ENCODE results near the gene GNAQ.

Gene GNAQ

DNA sequence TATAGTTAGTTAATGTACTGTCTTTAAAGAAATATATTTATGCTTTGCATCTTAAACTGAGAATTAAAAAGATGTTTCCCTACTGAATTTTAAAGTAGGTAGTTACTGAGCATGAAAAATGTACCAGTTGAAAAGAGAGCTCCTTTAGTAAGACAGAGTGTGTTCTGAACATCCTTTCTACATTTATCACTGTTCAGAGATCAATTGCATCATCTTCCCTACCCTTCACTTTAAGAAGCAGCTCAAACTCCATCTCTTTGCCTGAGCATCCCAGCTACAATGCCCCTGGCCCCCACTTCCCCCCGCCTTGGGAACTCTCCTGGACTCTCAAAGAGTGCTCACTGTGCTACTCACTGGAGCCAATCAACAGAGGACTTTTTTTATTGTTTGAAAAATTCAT is 164.7 kb downstream of the GNAQ start:
- TF ChIP-seq EGR1 (IDR thresholded peaks at IDR 0.05) (no peak), TAF1 (IDR thresholded peaks at IDR 0.05; ENCODE audit: low read depth) (no peak), EP300 (IDR thresholded peaks at IDR 0.05; ENCODE audit: borderline replicate concordance) (no peak)
- TF ChIP-seq, protein P1, sequence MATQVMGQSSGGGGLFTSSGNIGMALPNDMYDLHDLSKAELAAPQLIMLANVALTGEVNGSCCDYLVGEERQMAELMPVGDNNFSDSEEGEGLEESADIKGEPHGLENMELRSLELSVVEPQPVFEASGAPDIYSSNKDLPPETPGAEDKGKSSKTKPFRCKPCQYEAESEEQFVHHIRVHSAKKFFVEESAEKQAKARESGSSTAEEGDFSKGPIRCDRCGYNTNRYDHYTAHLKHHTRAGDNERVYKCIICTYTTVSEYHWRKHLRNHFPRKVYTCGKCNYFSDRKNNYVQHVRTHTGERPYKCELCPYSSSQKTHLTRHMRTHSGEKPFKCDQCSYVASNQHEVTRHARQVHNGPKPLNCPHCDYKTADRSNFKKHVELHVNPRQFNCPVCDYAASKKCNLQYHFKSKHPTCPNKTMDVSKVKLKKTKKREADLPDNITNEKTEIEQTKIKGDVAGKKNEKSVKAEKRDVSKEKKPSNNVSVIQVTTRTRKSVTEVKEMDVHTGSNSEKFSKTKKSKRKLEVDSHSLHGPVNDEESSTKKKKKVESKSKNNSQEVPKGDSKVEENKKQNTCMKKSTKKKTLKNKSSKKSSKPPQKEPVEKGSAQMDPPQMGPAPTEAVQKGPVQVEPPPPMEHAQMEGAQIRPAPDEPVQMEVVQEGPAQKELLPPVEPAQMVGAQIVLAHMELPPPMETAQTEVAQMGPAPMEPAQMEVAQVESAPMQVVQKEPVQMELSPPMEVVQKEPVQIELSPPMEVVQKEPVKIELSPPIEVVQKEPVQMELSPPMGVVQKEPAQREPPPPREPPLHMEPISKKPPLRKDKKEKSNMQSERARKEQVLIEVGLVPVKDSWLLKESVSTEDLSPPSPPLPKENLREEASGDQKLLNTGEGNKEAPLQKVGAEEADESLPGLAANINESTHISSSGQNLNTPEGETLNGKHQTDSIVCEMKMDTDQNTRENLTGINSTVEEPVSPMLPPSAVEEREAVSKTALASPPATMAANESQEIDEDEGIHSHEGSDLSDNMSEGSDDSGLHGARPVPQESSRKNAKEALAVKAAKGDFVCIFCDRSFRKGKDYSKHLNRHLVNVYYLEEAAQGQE (IDR thresholded peaks at IDR 0.05; ENCODE audit: low read depth) = no peak
- TF ChIP-seq, protein P2, sequence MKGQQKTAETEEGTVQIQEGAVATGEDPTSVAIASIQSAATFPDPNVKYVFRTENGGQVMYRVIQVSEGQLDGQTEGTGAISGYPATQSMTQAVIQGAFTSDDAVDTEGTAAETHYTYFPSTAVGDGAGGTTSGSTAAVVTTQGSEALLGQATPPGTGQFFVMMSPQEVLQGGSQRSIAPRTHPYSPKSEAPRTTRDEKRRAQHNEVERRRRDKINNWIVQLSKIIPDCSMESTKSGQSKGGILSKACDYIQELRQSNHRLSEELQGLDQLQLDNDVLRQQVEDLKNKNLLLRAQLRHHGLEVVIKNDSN (IDR thresholded peaks at IDR 0.05) = no peak

DNA sequence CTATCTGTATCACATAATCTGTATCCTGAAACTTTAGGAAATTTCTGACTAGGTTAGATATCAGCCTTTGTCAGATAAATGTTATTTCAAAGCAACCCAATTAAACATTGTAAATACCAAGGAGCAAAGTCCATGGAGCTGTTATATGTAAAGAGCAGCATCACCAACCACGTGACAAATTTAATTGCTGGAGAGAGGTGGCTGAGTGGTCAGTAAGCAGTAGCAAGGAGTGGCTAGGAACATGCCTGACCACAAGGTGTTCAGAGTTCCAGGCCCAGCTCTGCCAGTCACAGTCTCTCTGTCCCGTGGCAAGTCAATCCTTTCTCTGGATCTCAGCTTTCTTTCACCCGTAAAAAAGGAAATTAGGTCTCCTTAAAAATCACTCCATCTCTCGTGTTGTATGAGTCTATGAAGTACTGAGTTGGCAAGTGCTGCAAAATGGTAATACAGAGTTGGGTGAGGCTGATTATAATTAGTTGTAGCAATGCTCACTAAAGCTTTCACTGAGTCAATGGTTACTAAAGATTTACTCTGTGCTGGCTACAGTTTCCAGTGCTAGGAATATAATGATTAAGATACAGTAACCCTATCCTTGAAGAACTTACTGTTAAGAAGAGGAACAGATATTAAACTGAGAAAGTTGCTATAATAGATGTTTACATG is 166.1 kb downstream of the GNAQ start:
- no peak for TF ChIP-seq TCF12 (IDR thresholded peaks at IDR 0.05; ENCODE audit: low read depth)
- no peak for TF ChIP-seq TEAD4 (IDR thresholded peaks at IDR 0.05)
- TF ChIP-seq, protein P3, sequence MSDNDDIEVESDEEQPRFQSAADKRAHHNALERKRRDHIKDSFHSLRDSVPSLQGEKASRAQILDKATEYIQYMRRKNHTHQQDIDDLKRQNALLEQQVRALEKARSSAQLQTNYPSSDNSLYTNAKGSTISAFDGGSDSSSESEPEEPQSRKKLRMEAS (IDR thresholded peaks at IDR 0.05) = no peak

DNA sequence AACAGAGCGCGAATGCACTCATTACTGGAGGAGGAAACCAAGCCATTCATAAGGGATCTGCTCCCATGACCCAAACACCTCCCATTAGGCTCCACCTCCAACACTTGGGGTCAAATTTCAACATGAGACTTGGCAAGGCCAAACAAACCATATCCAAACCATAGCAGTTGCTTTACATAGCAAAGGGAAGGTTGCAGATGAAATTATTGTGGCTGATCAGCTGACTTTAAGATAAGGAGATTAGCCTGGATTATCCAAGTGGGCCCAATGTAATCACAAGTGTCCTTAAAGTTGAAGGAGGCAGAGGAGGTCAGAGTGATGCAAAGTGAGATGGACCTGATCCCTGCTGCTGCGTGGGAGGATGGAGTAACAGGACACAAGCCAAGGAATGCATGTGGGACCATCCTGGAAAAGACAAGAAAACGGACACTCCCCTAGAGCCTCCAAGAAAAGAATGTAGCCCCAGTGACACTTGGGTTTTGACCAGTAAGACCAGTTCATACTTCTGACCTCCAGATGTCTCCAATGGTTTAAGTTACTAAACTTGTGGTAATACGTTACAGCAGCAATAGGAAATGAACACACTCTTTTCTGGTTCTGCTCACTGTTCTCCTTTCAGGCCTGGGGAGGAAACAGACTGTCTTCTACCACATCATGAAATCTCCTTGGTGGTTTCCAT is 167.3 kb downstream of the GNAQ start:
- no peak for TF ChIP-seq TAF1 (IDR thresholded peaks at IDR 0.05; ENCODE audit: low read depth)
- TF ChIP-seq RAD21 (IDR thresholded peaks at IDR 0.05; ENCODE audit: low read depth) = peak; percentile 23; the same call in 1 of the 2 replicates

DNA sequence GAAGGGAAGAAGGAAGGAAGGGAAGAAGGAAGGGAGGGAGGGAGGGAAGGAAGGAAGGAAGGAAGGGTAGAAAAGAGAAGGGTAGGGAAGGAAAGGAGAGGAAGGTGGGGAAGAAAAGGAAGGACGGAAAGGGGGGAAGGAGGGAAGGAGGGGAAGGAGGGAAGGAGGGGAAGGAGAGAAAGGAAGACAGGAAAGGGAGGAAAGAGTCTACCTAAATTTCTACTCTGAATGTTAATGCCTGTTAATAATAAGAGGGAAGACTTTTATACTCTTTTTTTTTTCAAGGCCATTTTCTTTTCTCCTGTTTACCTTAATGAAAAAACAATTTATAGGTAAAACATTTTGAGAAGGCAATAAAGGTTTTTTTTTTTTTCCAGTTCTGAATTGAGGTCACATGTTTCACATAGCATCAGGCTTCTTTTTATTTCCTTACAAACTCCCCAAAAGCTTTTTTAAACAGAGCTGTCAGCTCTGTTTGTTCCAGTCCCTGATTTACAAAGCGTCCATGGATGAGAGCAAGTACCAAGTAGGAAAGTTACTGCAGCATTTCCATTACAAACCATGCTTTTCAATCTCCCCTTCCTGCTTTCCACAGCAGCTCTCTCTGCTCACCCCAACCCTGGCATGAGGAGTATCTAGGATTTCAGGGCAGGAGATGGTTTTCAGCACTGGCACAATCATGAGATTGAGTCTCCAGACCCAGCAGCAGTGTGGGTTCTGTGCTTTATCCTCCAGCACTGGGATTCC is 173.9 kb downstream of the GNAQ start:
- TF ChIP-seq, protein P2 (IDR thresholded peaks at IDR 0.05) = no peak
- TF ChIP-seq EP300 (IDR thresholded peaks at IDR 0.05; ENCODE audit: borderline replicate concordance) (no peak), CREB1 (IDR thresholded peaks at IDR 0.05; ENCODE audit: low read depth) (no peak), NFIC (IDR thresholded peaks at IDR 0.05) (no peak), CEBPB (IDR thresholded peaks at IDR 0.05) (no peak), EGR1 (IDR thresholded peaks at IDR 0.05) (no peak), FOXM1 (IDR thresholded peaks at IDR 0.05; ENCODE audit: borderline replicate concordance, low read depth) (no peak), TCF12 (IDR thresholded peaks at IDR 0.05; ENCODE audit: low read depth) (no peak), TAF1 (IDR thresholded peaks at IDR 0.05; ENCODE audit: low read depth) (no peak), TEAD4 (IDR thresholded peaks at IDR 0.05) (no peak), RAD21 (IDR thresholded peaks at IDR 0.05; ENCODE audit: low read depth) (no peak), ZBTB7A (IDR thresholded peaks at IDR 0.05; ENCODE audit: low read depth) (no peak), YY1 (IDR thresholded peaks at IDR 0.05; ENCODE audit: low read depth) (no peak)
- TF ChIP-seq, protein P3 (IDR thresholded peaks at IDR 0.05) = no peak
- TF ChIP-seq, protein P1 (IDR thresholded peaks at IDR 0.05; ENCODE audit: low read depth) = no peak

DNA sequence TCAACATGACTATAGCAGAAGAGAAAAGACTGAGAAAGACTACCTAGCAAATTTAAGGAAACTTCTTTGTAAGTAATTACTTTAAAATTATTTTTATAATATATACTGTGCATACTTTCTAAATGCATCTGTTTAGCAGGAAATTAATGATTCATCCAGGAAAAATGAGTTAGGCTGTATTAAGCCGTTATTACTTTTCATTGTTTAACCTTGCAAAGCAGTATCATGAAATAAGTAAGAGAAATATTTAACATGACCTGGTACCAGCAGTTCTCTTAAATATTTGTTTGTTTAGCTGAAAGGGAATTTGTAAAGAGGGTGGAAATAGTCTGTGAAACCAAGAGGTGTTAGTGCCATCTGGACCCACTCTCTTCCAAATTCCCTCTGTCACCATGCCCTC is 175.0 kb downstream of the GNAQ start:
- TF ChIP-seq EP300 (IDR thresholded peaks at IDR 0.05; ENCODE audit: borderline replicate concordance) = no peak
- TF ChIP-seq, protein P2 (IDR thresholded peaks at IDR 0.05) = no peak
- no peak for TF ChIP-seq TCF12 (IDR thresholded peaks at IDR 0.05; ENCODE audit: low read depth)
- TF ChIP-seq, protein P3 (IDR thresholded peaks at IDR 0.05) = no peak
- TF ChIP-seq, protein P1 (IDR thresholded peaks at IDR 0.05; ENCODE audit: low read depth) = no peak
- no peak for TF ChIP-seq CREB1 (IDR thresholded peaks at IDR 0.05; ENCODE audit: low read depth)
- no peak for TF ChIP-seq ZBTB7A (IDR thresholded peaks at IDR 0.05; ENCODE audit: low read depth)
- no peak for TF ChIP-seq FOXM1 (IDR thresholded peaks at IDR 0.05; ENCODE audit: borderline replicate concordance, low read depth)
- TF ChIP-seq RAD21 (IDR thresholded peaks at IDR 0.05; ENCODE audit: low read depth) = no peak
- no peak for TF ChIP-seq NFIC (IDR thresholded peaks at IDR 0.05)
- no peak for TF ChIP-seq YY1 (IDR thresholded peaks at IDR 0.05; ENCODE audit: low read depth)
- TF ChIP-seq TAF1 (IDR thresholded peaks at IDR 0.05; ENCODE audit: low read depth) = no peak
- no peak for TF ChIP-seq EGR1 (IDR thresholded peaks at IDR 0.05)
- no peak for TF ChIP-seq CEBPB (IDR thresholded peaks at IDR 0.05)
- no peak for TF ChIP-seq TEAD4 (IDR thresholded peaks at IDR 0.05)

Data from Ishikawa (cell line).